H9 (cell line): ENCODE data around the gene BRAT1. TPM values are rescaled to one million over a fixed set of nuclear protein-coding genes. Genes with fewer than 3 reads are reported as not detected.

Experiments
- DNase-seq: peaks from one replicate; pipeline ENCODE4 v3.0.0-alpha.2; 2017
- H2AFZ ChIP-seq: one replicate; pipeline ENCODE4 v1.6.1; 2013; ENCODE audit warnings: mild to moderate bottlenecking, low read length, control low read depth, moderate library complexity
- H2AK5ac ChIP-seq: 2 replicates; pipeline ENCODE4 v1.6.1; 2013; ENCODE audit warnings: low read length, control low read depth, mixed read lengths; ENCODE audit not compliant: insufficient read length
- H2BK120ac ChIP-seq: one replicate; pipeline ENCODE4 v1.6.1; 2013; ENCODE audit warnings: low read depth, mild to moderate bottlenecking, low read length, control low read depth, inconsistent platforms; ENCODE audit not compliant: poor library complexity, severe bottlenecking
- H2BK12ac ChIP-seq: 2 replicates; pipeline ENCODE4 v1.6.1; 2013; ENCODE audit warnings: low read length, control low read depth, mixed read lengths, low read depth; ENCODE audit not compliant: insufficient read length
- H2BK15ac ChIP-seq: 2 replicates; pipeline ENCODE4 v1.6.1; 2013; ENCODE audit warnings: low read depth, low read length, control low read depth
- H2BK20ac ChIP-seq: one replicate; pipeline ENCODE4 v1.6.1; 2013; ENCODE audit warnings: low read depth, mild to moderate bottlenecking, low read length, control low read depth, inconsistent platforms; ENCODE audit not compliant: poor library complexity, severe bottlenecking
- H2BK5ac ChIP-seq: 2 replicates; pipeline ENCODE4 v1.6.1; 2013; ENCODE audit warnings: low read length, control low read depth, mixed read lengths; ENCODE audit not compliant: insufficient read length
- H3K14ac ChIP-seq: 2 replicates; pipeline ENCODE4 v1.6.1; 2013; ENCODE audit warnings: low read length, control low read depth; ENCODE audit not compliant: insufficient read depth
- H3K18ac ChIP-seq: 2 replicates; pipeline ENCODE4 v1.6.1; 2013; ENCODE audit warnings: low read depth, mild to moderate bottlenecking, mixed read lengths, low read length, control low read depth; ENCODE audit not compliant: insufficient read length
- H3K23ac ChIP-seq: 2 replicates; pipeline ENCODE4 v1.6.1; 2013; ENCODE audit warnings: low read length, control low read depth, mixed read lengths, low read depth; ENCODE audit not compliant: insufficient read length
- H3K23me2 ChIP-seq: 2 replicates; pipeline ENCODE4 v1.6.1; 2013; ENCODE audit warnings: low read depth, mild to moderate bottlenecking, mixed read lengths, low read length, control low read depth; ENCODE audit not compliant: insufficient read length, poor library complexity, severe bottlenecking
- H3K27ac ChIP-seq: 2 replicates; pipeline ENCODE4 v1.5.1; 2013; ENCODE audit warnings: low read length, control low read depth, mixed read lengths, low read depth; ENCODE audit not compliant: insufficient read length
- H3K27me3 ChIP-seq: 2 replicates; pipeline ENCODE4 v1.6.1; 2013; ENCODE audit warnings: low read length, control low read depth, inconsistent platforms; ENCODE audit not compliant: insufficient read depth
- H3K4ac ChIP-seq: 2 replicates; pipeline ENCODE4 v1.6.1; 2013; ENCODE audit warnings: low read depth, mild to moderate bottlenecking, control low read depth, inconsistent platforms, low read length, moderate library complexity
- H3K4me1 ChIP-seq: 2 replicates; pipeline ENCODE4 v1.6.1; 2013; ENCODE audit warnings: low read length, control low read depth, inconsistent platforms; ENCODE audit not compliant: insufficient read depth
- H3K4me2 ChIP-seq: 2 replicates; pipeline ENCODE4 v1.6.1; 2013; ENCODE audit warnings: low read length, control low read depth, mixed read lengths; ENCODE audit not compliant: insufficient read length, insufficient read depth
- H3K56ac ChIP-seq: 2 replicates; pipeline ENCODE4 v1.6.1; 2013; ENCODE audit warnings: low read depth, mild to moderate bottlenecking, mixed read lengths, low read length, control low read depth; ENCODE audit not compliant: insufficient read length
- H3K79me1 ChIP-seq: 2 replicates; pipeline ENCODE4 v1.6.1; 2013; ENCODE audit warnings: low read depth, mild to moderate bottlenecking, moderate library complexity, low read length, control low read depth, inconsistent platforms; ENCODE audit not compliant: insufficient read depth, poor library complexity, severe bottlenecking
- H3K79me2 ChIP-seq: 2 replicates; pipeline ENCODE4 v1.6.1; 2013; ENCODE audit warnings: low read length, control low read depth, inconsistent platforms; ENCODE audit not compliant: insufficient read depth
- H3K9ac ChIP-seq: 2 replicates; pipeline ENCODE4 v1.6.1; 2013; ENCODE audit warnings: low read length, control low read depth, mixed read lengths; ENCODE audit not compliant: insufficient read length; ENCODE audit errors: extremely low read depth
- H3K9me3 ChIP-seq: one replicate; pipeline ENCODE4 v1.6.1; 2013; ENCODE audit warnings: low read depth, low read length, inconsistent platforms; ENCODE audit not compliant: control insufficient read depth
- H3T11ph ChIP-seq: one replicate; pipeline ENCODE4 v1.6.1; 2013; ENCODE audit warnings: mild to moderate bottlenecking, low read length, control low read depth, inconsistent platforms
- H4K20me1 ChIP-seq: one replicate; pipeline ENCODE4 v1.6.1; 2013; ENCODE audit not compliant: control insufficient read depth, insufficient read length, insufficient read depth
- H4K5ac ChIP-seq: 2 replicates; pipeline ENCODE4 v1.6.1; 2013; ENCODE audit warnings: low read depth, mild to moderate bottlenecking, mixed read lengths, low read length, control low read depth; ENCODE audit not compliant: insufficient read length
- H4K8ac ChIP-seq: replicated peaks from 2 replicates; pipeline ENCODE4 v1.6.1; 2013; ENCODE audit warnings: low read length, control low read depth, mixed read lengths, low read depth; ENCODE audit not compliant: insufficient read length
- H4K91ac ChIP-seq: 2 replicates; pipeline ENCODE4 v1.6.1; 2013; ENCODE audit warnings: low read depth, mild to moderate bottlenecking, moderate library complexity, mixed read lengths, low read length, control low read depth; ENCODE audit not compliant: insufficient read length
- H3K27ac Mint-ChIP-seq, 3 experiments: 2 replicates in 2 of 3; 3 replicates in 1 of 3; pipeline ENCODE4 v1.8.0; 2020 to 2021; ENCODE audit warnings: mixed read lengths in 3 of 3, mild to moderate bottlenecking in 1 of 3, moderate library complexity in 1 of 3
- H3K27me3 Mint-ChIP-seq: 2 replicates; pipeline ENCODE4 v1.8.0; 2021; ENCODE audit warnings: low read depth, mild to moderate bottlenecking, moderate library complexity, mixed read lengths
- H3K36me3 Mint-ChIP-seq, 3 experiments: 2 replicates in 2 of 3; 3 replicates in 1 of 3; pipeline ENCODE4 v1.8.0; 2020 to 2021; ENCODE audit warnings: low read depth in 3 of 3, mixed read lengths in 3 of 3; ENCODE audit not compliant: insufficient read depth in 1 of 3
- H3K4me1 Mint-ChIP-seq, 2 experiments: 2 replicates each; pipeline ENCODE4 v1.8.0; 2020; ENCODE audit warnings: mixed read lengths in 2 of 2
- H3K4me3 Mint-ChIP-seq, 2 experiments: 2 replicates in 1 of 2; 3 replicates in 1 of 2; pipeline ENCODE4 v1.8.0; 2020 to 2021; ENCODE audit warnings: mild to moderate bottlenecking in 2 of 2, mixed read lengths in 2 of 2, moderate library complexity in 1 of 2
- H3K9me3 Mint-ChIP-seq, 2 experiments: 2 replicates in 1 of 2; 3 replicates in 1 of 2; pipeline ENCODE4 v1.8.0; 2020; ENCODE audit warnings: mild to moderate bottlenecking in 2 of 2, mixed read lengths in 2 of 2, moderate library complexity in 1 of 2
- WGBS: extraction: QIAGEN DNeasy Blood & Tissue Kit; methylation state at CpG from one replicate; pipeline ENCODE4 v1.1.7; 2013; ENCODE audit warnings: missing lambda C conversion rate, low lambda C conversion rate, mixed read lengths; ENCODE audit not compliant: insufficient read length; ENCODE audit errors: extremely low coverage; 5-methylcytosine and 5-hydroxymethylcytosine counted together
- long read RNA-seq: library from polyadenylated mRNA; unstranded; transcript quantifications from one replicate; pipeline ENCODE4 v2.0.0, GENCODE V29; 2020
- total RNA-seq: library from RNA; stranded (reverse); gene quantifications from 2 replicates; pipeline ENCODE4 v1.2.1, GENCODE V29; 2021
- TF ChIP-seq, protein P1 (sequence below): fragments of 200-600 bp; sonication (generic); conservative IDR thresholded peaks from 3 replicates; pipeline ENCODE4 v1.8.0; 2021; ENCODE audit warnings: antibody characterized with exemption, mild to moderate bottlenecking

Gene BRAT1
- total RNA-seq = 41.2 and 42.6 TPM in 2 replicates
- long read RNA-seq, full-length matches to known transcripts = 254 of 561 reads
- long read RNA-seq, partial matches to known transcripts = 106 of 561 reads
- long read RNA-seq, other reads (novel, unspliced or antisense) = 201 of 561 reads

DNA sequence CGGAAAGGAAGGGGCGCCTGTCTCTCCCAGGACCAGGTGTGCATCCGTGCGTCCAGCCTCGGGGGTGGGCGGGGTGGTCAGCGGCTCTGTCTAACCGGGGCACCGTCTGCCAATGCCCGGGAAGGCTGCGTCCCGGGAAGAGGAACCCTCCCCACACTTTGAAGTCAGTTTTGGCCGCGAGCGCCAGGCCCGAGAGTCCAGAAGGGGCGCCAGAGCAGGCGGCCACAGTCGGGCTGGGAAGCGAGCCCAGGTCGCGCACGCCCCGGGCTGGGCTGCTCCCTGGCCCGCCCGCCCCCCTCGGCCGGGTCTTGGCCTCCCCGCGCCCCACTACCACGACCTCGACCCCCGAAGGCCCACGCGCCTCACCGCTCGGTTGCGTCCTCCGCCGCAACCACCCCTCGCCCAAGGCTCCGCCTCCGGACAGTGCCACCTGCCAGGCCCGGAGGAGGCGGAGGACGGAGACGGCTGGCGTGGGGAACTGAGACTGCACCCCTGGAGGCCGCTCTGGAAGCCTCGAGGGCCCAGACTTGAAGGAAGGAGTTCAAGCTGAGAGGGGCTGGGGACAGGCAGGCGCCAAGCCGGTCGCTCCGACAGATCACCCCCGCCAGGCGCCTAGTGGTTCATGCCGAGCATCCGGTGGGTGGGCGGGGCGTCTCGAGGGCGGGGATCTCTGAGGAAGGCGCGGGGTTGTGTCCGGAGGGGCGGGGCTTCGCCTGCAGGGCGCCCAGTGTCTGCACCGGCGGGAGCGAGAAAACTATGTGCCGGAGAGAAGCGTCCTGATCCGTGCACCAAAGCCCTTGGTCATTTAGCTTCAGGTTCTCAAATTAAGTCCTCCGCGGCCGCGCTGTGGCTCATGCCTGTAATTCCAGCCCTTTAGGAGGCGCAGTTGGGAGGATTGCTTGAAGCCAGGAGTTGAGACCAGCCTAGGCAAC is at the start of gene BRAT1:
Gene BRAT1, minus strand, starts transcription at position 404 of the 932 bp plus-strand sequence. CDS start 1,093 bp downstream, outside the sequence.
- Histone ChIP-seq H3K23me2 (peaks cover 11% of the 10 kb centered on the region), H3K9ac (peak within 1 kb of the TSS; percentile 93), H3K4ac (no peak within 1 kb of the TSS; the same call in 1 of the 2 replicates), H3K27me3 (no peaks in the 10 kb centered on the region), H4K20me1 (no peaks in the 10 kb centered on the region), H4K91ac (no peak within 1 kb of the TSS), H3K14ac (peak within 1 kb of the TSS; percentile 100), H3T11ph (peak within 1 kb of the TSS; percentile 87), H2BK120ac (peak within 1 kb of the TSS; percentile 99), H3K79me2 (no peaks in the 10 kb centered on the region), H3K4me1 (no peaks in the 10 kb centered on the region), H4K8ac (no peak within 1 kb of the TSS), H3K9me3 (no peaks in the 10 kb centered on the region), H3K4me2 (peak within 1 kb of the TSS; percentile 87), H2BK15ac (no peak within 1 kb of the TSS), H3K56ac (peak within 1 kb of the TSS; percentile 66), H3K79me1 (no peaks in the 10 kb centered on the region), H2BK5ac (peak within 1 kb of the TSS; percentile 90), H3K23ac (no peak within 1 kb of the TSS), H2BK12ac (peak within 1 kb of the TSS; percentile 89), H4K5ac (no peak within 1 kb of the TSS), H3K18ac (peak within 1 kb of the TSS; percentile 100), H3K27ac (peak within 1 kb of the TSS; percentile 81), H2AK5ac (no peak within 1 kb of the TSS), H2AFZ (no peak within 1 kb of the TSS), H2BK20ac (no peak within 1 kb of the TSS)
- DNase-seq = peak; percentile 98
- peak within 1 kb of the TSS; percentile 82 to 89 for H3K4me3 Mint-ChIP-seq
- no CpG with 5 or more reads among the region's 79 CpGs for WGBS
- peak within 1 kb of the TSS; percentile 93 to 95 (median 94); a peak in 6 of 7 replicates for H3K27ac Mint-ChIP-seq
- H3K9me3 Mint-ChIP-seq = no peaks in the 10 kb centered on the region
- H3K27me3 Mint-ChIP-seq = peaks cover 5% of the 10 kb centered on the region; the same call in 1 of the 2 replicates
- peaks cover 17 to 25% (median 24%) of the 10 kb centered on the region in 3 experiments; a peak in 6 of 7 replicates for H3K36me3 Mint-ChIP-seq
- TF ChIP-seq, protein P1, sequence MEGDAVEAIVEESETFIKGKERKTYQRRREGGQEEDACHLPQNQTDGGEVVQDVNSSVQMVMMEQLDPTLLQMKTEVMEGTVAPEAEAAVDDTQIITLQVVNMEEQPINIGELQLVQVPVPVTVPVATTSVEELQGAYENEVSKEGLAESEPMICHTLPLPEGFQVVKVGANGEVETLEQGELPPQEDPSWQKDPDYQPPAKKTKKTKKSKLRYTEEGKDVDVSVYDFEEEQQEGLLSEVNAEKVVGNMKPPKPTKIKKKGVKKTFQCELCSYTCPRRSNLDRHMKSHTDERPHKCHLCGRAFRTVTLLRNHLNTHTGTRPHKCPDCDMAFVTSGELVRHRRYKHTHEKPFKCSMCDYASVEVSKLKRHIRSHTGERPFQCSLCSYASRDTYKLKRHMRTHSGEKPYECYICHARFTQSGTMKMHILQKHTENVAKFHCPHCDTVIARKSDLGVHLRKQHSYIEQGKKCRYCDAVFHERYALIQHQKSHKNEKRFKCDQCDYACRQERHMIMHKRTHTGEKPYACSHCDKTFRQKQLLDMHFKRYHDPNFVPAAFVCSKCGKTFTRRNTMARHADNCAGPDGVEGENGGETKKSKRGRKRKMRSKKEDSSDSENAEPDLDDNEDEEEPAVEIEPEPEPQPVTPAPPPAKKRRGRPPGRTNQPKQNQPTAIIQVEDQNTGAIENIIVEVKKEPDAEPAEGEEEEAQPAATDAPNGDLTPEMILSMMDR = peak; percentile 69
- H3K4me1 Mint-ChIP-seq = peaks cover 10 to 12% of the 10 kb centered on the region in 2 experiments
